ENCODE data around the gene RSU1.

RSU1 gene

GRCh38 chr10:16816830-16817124, 447 bp downstream of the RSU1 start:
- in situ Hi-C loops (cut with HindIII; ENCODE audit: low pct_unique_long_range_greater_than_20kb, low sequenced_read_pairs) = no loop called here
- TF ChIP-seq JUND (IDR thresholded peaks at IDR 0.05; ENCODE audit: low read depth) = no peak
- DNase-seq (ENCODE audit: low read depth in 1 of 2, low spot score in 1 of 2) = peak in 1 of 2 experiments; percentile 26

- no peak for TF ChIP-seq JUND (IDR thresholded peaks at IDR 0.05; ENCODE audit: low read depth)
- no peak for DNase-seq (ENCODE audit: low read depth in 1 of 2, low spot score in 1 of 2)
- in situ Hi-C loops (cut with HindIII; ENCODE audit: low pct_unique_long_range_greater_than_20kb, low sequenced_read_pairs) = no loop called here
Observed at GRCh38 chr10:16816171-16816570, 1.1 kb downstream of the RSU1 start.

GRCh38 chr10:16814012-16814411, 3.2 kb downstream of the RSU1 start:
- in situ Hi-C loops (cut with HindIII; ENCODE audit: low pct_unique_long_range_greater_than_20kb, low sequenced_read_pairs) = no loop called here
- TF ChIP-seq JUND (IDR thresholded peaks at IDR 0.05; ENCODE audit: low read depth) = no peak
- no peak for DNase-seq (ENCODE audit: low read depth in 1 of 2, low spot score in 1 of 2)

GRCh38 chr10:16812676-16813075, 4.5 kb downstream of the RSU1 start:
- no peak for DNase-seq (ENCODE audit: low read depth in 1 of 2, low spot score in 1 of 2)
- in situ Hi-C loops (cut with HindIII; ENCODE audit: low pct_unique_long_range_greater_than_20kb, low sequenced_read_pairs) = no loop called here
- TF ChIP-seq JUND (IDR thresholded peaks at IDR 0.05; ENCODE audit: low read depth) = no peak

GRCh38 chr10:16811765-16812164, 5.5 kb downstream of the RSU1 start:
- DNase-seq (ENCODE audit: low read depth in 1 of 2, low spot score in 1 of 2) = no peak
- TF ChIP-seq JUND (IDR thresholded peaks at IDR 0.05; ENCODE audit: low read depth) = no peak
- in situ Hi-C loops (cut with HindIII; ENCODE audit: low pct_unique_long_range_greater_than_20kb, low sequenced_read_pairs) = no loop called here

GRCh38 chr10:16811292-16811691, 5.9 kb downstream of the RSU1 start:
- in situ Hi-C loops (cut with HindIII; ENCODE audit: low pct_unique_long_range_greater_than_20kb, low sequenced_read_pairs) = no loop called here
- no peak for TF ChIP-seq JUND (IDR thresholded peaks at IDR 0.05; ENCODE audit: low read depth)
- no peak for DNase-seq (ENCODE audit: low read depth in 1 of 2, low spot score in 1 of 2)

GRCh38 chr10:16809074-16809718, 8.0 kb downstream of the RSU1 start:
- peak; percentile 28 to 70 for DNase-seq (ENCODE audit: low read depth in 1 of 2, low spot score in 1 of 2)
- TF ChIP-seq JUND (IDR thresholded peaks at IDR 0.05; ENCODE audit: low read depth) = no peak
- in situ Hi-C loops (cut with HindIII; ENCODE audit: low pct_unique_long_range_greater_than_20kb, low sequenced_read_pairs) = no loop called here

GRCh38 chr10:16804123-16804522, 13.1 kb downstream of the RSU1 start:
- DNase-seq (ENCODE audit: low read depth in 1 of 2, low spot score in 1 of 2) = no peak
- TF ChIP-seq JUND (IDR thresholded peaks at IDR 0.05; ENCODE audit: low read depth) = no peak
- in situ Hi-C loops (cut with HindIII; ENCODE audit: low pct_unique_long_range_greater_than_20kb, low sequenced_read_pairs) = no loop called here

- in situ Hi-C loops (cut with HindIII; ENCODE audit: low pct_unique_long_range_greater_than_20kb, low sequenced_read_pairs) = no loop called here
- TF ChIP-seq JUND (IDR thresholded peaks at IDR 0.05; ENCODE audit: low read depth) = no peak
- DNase-seq (ENCODE audit: low read depth in 1 of 2, low spot score in 1 of 2) = no peak
Observed at GRCh38 chr10:16803464-16803863, 13.8 kb downstream of the RSU1 start.

GRCh38 chr10:16799621-16800020, 17.6 kb downstream of the RSU1 start:
- TF ChIP-seq JUND (IDR thresholded peaks at IDR 0.05; ENCODE audit: low read depth) = no peak
- DNase-seq (ENCODE audit: low read depth in 1 of 2, low spot score in 1 of 2) = no peak
- in situ Hi-C loops (cut with HindIII; ENCODE audit: low pct_unique_long_range_greater_than_20kb, low sequenced_read_pairs) = no loop called here

GRCh38 chr10:16798571-16798970, 18.7 kb downstream of the RSU1 start:
- in situ Hi-C loops (cut with HindIII; ENCODE audit: low pct_unique_long_range_greater_than_20kb, low sequenced_read_pairs) = no loop called here
- no peak for DNase-seq (ENCODE audit: low read depth in 1 of 2, low spot score in 1 of 2)
- no peak for TF ChIP-seq JUND (IDR thresholded peaks at IDR 0.05; ENCODE audit: low read depth)

GRCh38 chr10:16795410-16796073, 21.7 kb downstream of the RSU1 start:
- DNase-seq (ENCODE audit: low read depth in 1 of 2, low spot score in 1 of 2) = no peak
- in situ Hi-C loops (cut with HindIII; ENCODE audit: low pct_unique_long_range_greater_than_20kb, low sequenced_read_pairs) = no loop called here
- TF ChIP-seq JUND (IDR thresholded peaks at IDR 0.05; ENCODE audit: low read depth) = no peak

- no peak for TF ChIP-seq JUND (IDR thresholded peaks at IDR 0.05; ENCODE audit: low read depth)
- no peak for DNase-seq (ENCODE audit: low read depth in 1 of 2, low spot score in 1 of 2)
- in situ Hi-C loops (cut with HindIII; ENCODE audit: low pct_unique_long_range_greater_than_20kb, low sequenced_read_pairs) = no loop called here
Observed at GRCh38 chr10:16794005-16794404, 23.2 kb downstream of the RSU1 start.

- in situ Hi-C loops (cut with HindIII; ENCODE audit: low pct_unique_long_range_greater_than_20kb, low sequenced_read_pairs) = no loop called here
- no peak for TF ChIP-seq JUND (IDR thresholded peaks at IDR 0.05; ENCODE audit: low read depth)
- no peak for DNase-seq (ENCODE audit: low read depth in 1 of 2, low spot score in 1 of 2)
Observed at GRCh38 chr10:16792675-16793074, 24.5 kb downstream of the RSU1 start.
